ENCODE measurements around the gene COL4A6. TPM values are rescaled to one million over a fixed set of nuclear protein-coding genes. Genes with fewer than 3 reads are reported as not detected.

COL4A6 gene
- total RNA-seq, 2 experiments from 2014 or later: not detected

- no TSS peak for BruUV-seq (replicated peaks)
- H3K36me3 ChIP-seq (ENCODE audit: insufficient read depth, low read length): no peaks in the 10 kb centered on the region
These were observed 21.0 kb downstream of the COL4A6 start for GRCh38 chrX:108417257-108417656.

GRCh38 chrX:108415891-108416290 is 22.3 kb downstream of the COL4A6 start:
- no peak overlapping the region for H3K4me3 ChIP-seq (ENCODE audit: low read depth, low read length, poor library complexity, severe bottlenecking)
- H3K36me3 ChIP-seq (ENCODE audit: insufficient read depth, low read length): no peaks in the 10 kb centered on the region
- ChIA-PET POLR2A (no interaction called here), CTCF (ENCODE audit: unreplicated experiment) (no interaction called here)
- no peak overlapping the region for H2AFZ ChIP-seq (ENCODE audit: low read length)
- no peaks in the 10 kb centered on the region for H3K9me2 ChIP-seq (ENCODE audit: insufficient read depth, low read length)
- DNase-seq (ENCODE audit: low spot score): no peak
- TF ChIP-seq EZH2phosphoT487 (IDR thresholded peaks at IDR 0.05; ENCODE audit: borderline replicate concordance, low read depth, low read length) (no peak), CTCF (conservative IDR thresholded peaks at IDR 0.05; ENCODE audit: low read length) (no peak)
- no peaks in the 10 kb centered on the region for H3K9me3 ChIP-seq (ENCODE audit: low read length)
- no peaks in the 10 kb centered on the region for H4K20me1 ChIP-seq (ENCODE audit: insufficient read depth, low read length)
- no peak overlapping the region for H3K4me2 ChIP-seq (ENCODE audit: low read length)
- BruUV-seq (replicated peaks): no TSS peak
- no peaks in the 10 kb centered on the region for H3K79me2 ChIP-seq (ENCODE audit: insufficient read depth, low read depth, low read length)
- intact Hi-C loops (cut with micrococcal nuclease; ENCODE audit: unreplicated experiment): no loop called here
- no peaks in the 10 kb centered on the region for H3K4me1 ChIP-seq (ENCODE audit: insufficient read depth, low read length, poor library complexity, severe bottlenecking)
- no peak overlapping the region for H3K27ac ChIP-seq (ENCODE audit: low read depth, low read length, poor library complexity, severe bottlenecking)

More at GRCh38 chrX:108417257-108417656, 21.0 kb downstream of the COL4A6 start:
- Histone ChIP-seq H3K9me3 (ENCODE audit: low read length) (no peaks in the 10 kb centered on the region), H4K20me1 (ENCODE audit: insufficient read depth, low read length) (no peaks in the 10 kb centered on the region), H3K9me2 (ENCODE audit: insufficient read depth, low read length) (no peaks in the 10 kb centered on the region), H2AFZ (ENCODE audit: low read length) (no peak overlapping the region), H3K27ac (ENCODE audit: low read depth, low read length, poor library complexity, severe bottlenecking) (no peak overlapping the region), H3K4me2 (ENCODE audit: low read length) (no peak overlapping the region), H3K4me3 (ENCODE audit: low read depth, low read length, poor library complexity, severe bottlenecking) (no peak overlapping the region), H3K79me2 (ENCODE audit: insufficient read depth, low read depth, low read length) (no peaks in the 10 kb centered on the region), H3K4me1 (ENCODE audit: insufficient read depth, low read length, poor library complexity, severe bottlenecking) (no peaks in the 10 kb centered on the region)
- ChIA-PET CTCF (ENCODE audit: unreplicated experiment) (no interaction called here), POLR2A (no interaction called here)
- intact Hi-C loops (cut with micrococcal nuclease; ENCODE audit: unreplicated experiment): no loop called here
- no peak for DNase-seq (ENCODE audit: low spot score)
- no peak for TF ChIP-seq EZH2phosphoT487 (IDR thresholded peaks at IDR 0.05; ENCODE audit: borderline replicate concordance, low read depth, low read length)
- TF ChIP-seq CTCF (conservative IDR thresholded peaks at IDR 0.05; ENCODE audit: low read length): no peak

- Histone ChIP-seq H3K4me1 (ENCODE audit: insufficient read depth, low read length, poor library complexity, severe bottlenecking) (no peaks in the 10 kb centered on the region), H3K36me3 (ENCODE audit: insufficient read depth, low read length) (no peaks in the 10 kb centered on the region), H4K20me1 (ENCODE audit: insufficient read depth, low read length) (no peaks in the 10 kb centered on the region), H3K79me2 (ENCODE audit: insufficient read depth, low read depth, low read length) (no peaks in the 10 kb centered on the region), H3K9me2 (ENCODE audit: insufficient read depth, low read length) (no peaks in the 10 kb centered on the region), H3K4me3 (ENCODE audit: low read depth, low read length, poor library complexity, severe bottlenecking) (no peak overlapping the region), H3K27ac (ENCODE audit: low read depth, low read length, poor library complexity, severe bottlenecking) (no peak overlapping the region), H3K4me2 (ENCODE audit: low read length) (no peak overlapping the region), H3K9me3 (ENCODE audit: low read length) (no peaks in the 10 kb centered on the region), H2AFZ (ENCODE audit: low read length) (no peak overlapping the region)
- ChIA-PET POLR2A (no interaction called here), CTCF (ENCODE audit: unreplicated experiment) (no interaction called here)
- no TSS peak for BruUV-seq (replicated peaks)
- DNase-seq (ENCODE audit: low spot score): no peak
- intact Hi-C loops (cut with micrococcal nuclease; ENCODE audit: unreplicated experiment): no loop called here
- no peak for TF ChIP-seq CTCF (conservative IDR thresholded peaks at IDR 0.05; ENCODE audit: low read length)
- TF ChIP-seq EZH2phosphoT487 (IDR thresholded peaks at IDR 0.05; ENCODE audit: borderline replicate concordance, low read depth, low read length): no peak
These were observed 23.1 kb downstream of the COL4A6 start for GRCh38 chrX:108415146-108415545.

All from OCI-LY7 (cell line).